DND-41 (cell line): ENCODE results near the gene HS3ST3A1.

Experiments used
- EZH2 ChIP-seq: IDR thresholded peaks from 3 replicates; pipeline ENCODE4 v1.6.1; 2012; ENCODE audit warnings: borderline replicate concordance, low read depth, mild to moderate bottlenecking, moderate library complexity, low read length, inconsistent platforms; ENCODE audit not compliant: severe bottlenecking
- TF ChIP-seq, protein P1 (sequence below): IDR thresholded peaks from 2 replicates; pipeline ENCODE4 v1.5.1; 2012; ENCODE audit warnings: borderline replicate concordance, low read length, moderate library complexity, mild to moderate bottlenecking; ENCODE audit not compliant: poor library complexity, severe bottlenecking; ENCODE audit errors: extremely low read depth

DNA sequence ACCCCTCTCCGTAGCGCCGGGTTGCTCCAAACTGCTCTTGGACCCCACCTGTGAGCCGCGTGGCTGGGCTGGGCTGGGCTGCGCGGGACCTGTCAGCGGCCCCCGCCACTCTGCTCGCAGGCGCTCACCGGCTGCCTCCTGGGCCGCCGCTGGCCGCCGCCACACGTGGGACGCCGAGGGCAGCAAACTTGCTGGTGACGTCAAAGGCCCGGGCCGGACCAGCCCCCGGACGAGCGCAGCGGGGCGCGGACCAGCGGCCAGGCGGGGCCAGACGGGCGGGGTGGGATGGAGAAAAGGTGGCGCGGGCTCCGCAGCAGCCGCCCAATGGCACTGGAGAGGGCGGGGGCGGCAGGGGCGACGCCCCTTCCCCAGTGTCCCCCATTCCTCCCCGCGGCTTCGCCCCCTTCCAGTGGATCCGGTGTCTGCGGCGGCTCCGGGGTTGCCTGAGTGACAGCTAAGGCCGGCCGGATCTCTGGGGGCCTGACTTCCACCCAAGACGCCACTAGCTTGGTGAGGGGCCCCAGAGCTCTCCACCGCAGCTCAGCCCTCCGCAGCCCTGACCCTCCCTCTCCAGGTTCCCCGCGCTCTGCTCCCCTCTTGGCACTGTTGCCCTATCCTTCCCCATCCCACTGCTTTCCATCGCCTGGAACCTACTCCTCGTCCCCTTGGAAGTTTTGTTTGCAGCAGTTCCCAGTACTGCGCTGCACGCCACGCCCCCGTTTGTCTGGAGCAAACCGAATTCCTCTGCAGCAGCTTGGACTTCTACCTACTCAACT is at the start of gene HS3ST3A1:
- TF ChIP-seq, protein P1, sequence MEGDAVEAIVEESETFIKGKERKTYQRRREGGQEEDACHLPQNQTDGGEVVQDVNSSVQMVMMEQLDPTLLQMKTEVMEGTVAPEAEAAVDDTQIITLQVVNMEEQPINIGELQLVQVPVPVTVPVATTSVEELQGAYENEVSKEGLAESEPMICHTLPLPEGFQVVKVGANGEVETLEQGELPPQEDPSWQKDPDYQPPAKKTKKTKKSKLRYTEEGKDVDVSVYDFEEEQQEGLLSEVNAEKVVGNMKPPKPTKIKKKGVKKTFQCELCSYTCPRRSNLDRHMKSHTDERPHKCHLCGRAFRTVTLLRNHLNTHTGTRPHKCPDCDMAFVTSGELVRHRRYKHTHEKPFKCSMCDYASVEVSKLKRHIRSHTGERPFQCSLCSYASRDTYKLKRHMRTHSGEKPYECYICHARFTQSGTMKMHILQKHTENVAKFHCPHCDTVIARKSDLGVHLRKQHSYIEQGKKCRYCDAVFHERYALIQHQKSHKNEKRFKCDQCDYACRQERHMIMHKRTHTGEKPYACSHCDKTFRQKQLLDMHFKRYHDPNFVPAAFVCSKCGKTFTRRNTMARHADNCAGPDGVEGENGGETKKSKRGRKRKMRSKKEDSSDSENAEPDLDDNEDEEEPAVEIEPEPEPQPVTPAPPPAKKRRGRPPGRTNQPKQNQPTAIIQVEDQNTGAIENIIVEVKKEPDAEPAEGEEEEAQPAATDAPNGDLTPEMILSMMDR: no peak
- no peak for TF ChIP-seq EZH2
